Mucosa of descending colon (tissue), 3 donors: ENCODE data around the gene PIGO. TPM values are rescaled to one million over a fixed set of nuclear protein-coding genes. Genes with fewer than 3 reads are reported as not detected.

ENCODE experiments used
- ATAC-seq: fragments of 200-7000 bp; cut with Tn5 transposase; one replicate; pipeline ENCODE4 v1.9.1; 2020; ENCODE audit warnings: mild to moderate bottlenecking, moderate library complexity
- DNase-seq, 3 donors: peaks; one replicate each; pipeline ENCODE4 v3.0.0-alpha.2; 2020
- H3K36me3 ChIP-seq: fragments of 200-600 bp; one replicate; pipeline ENCODE4 v1.8.0; 2021; ENCODE audit warnings: low read depth, mild to moderate bottlenecking
- H3K4me1 ChIP-seq: fragments of 200-600 bp; one replicate; pipeline ENCODE4 v1.8.0; 2021; ENCODE audit warnings: low read depth, mild to moderate bottlenecking
- H3K4me3 ChIP-seq: fragments of 200-600 bp; one replicate; pipeline ENCODE4 v1.8.0; 2021; ENCODE audit warnings: mild to moderate bottlenecking
- H3K9me3 ChIP-seq: fragments of 200-600 bp; one replicate; pipeline ENCODE4 v1.8.0; 2021; ENCODE audit warnings: mild to moderate bottlenecking
- CTCF ChIP-seq: fragments of 200-600 bp; IDR thresholded peaks from one replicate; pipeline ENCODE4 v1.8.0; 2022; ENCODE audit warnings: antibody characterized with exemption, mild to moderate bottlenecking
- intact Hi-C, 2 donors: fragments of 100-400 bp; cut with DNase I in 1 of 2; cut with micrococcal nuclease in 1 of 2; formaldehyde crosslinking; loops; one replicate each; pipeline versions ENCODE4 v1.11.0 to v1.11.1; 2022; cut with DNase I, micrococcal nuclease
- total RNA-seq, 3 donors: library from RNA; stranded (reverse); fragmentation: NEBNext Ultra II Directional in 2 of 3; extraction: Animal tissue kit (Norgen Biotek cat#: 25700) in 2 of 3; gene quantifications; one replicate each; pipeline versions ENCODE4 v1.2.1 to v1.2.4, GENCODE V29; 2021 to 2023
- donor health status: DM: no; HTN: no; CAD: no; lungs with moderate emphysema.
- donor health status: DM: no; HTN: no; CAD: no.
- donor health status: DM: no; HTN: yes; CAD: no.

PIGO gene
- total RNA-seq, 3 donors from 2014 or later, result 22.3 to 35.8 (median 32.9) TPM

- H3K4me3 ChIP-seq, result no peak overlapping the region
- intact Hi-C loops, result no loop called here
- no peak for ATAC-seq
- no peaks in the 10 kb centered on the region for H3K36me3 ChIP-seq
- H3K4me1 ChIP-seq, result no peaks in the 10 kb centered on the region
- no peaks in the 10 kb centered on the region for H3K9me3 ChIP-seq
- no peak for TF ChIP-seq CTCF
- no peak for DNase-seq
These were observed 38.5 kb upstream of the PIGO start for GRCh38 chr9:35134920-35135319.

- TF ChIP-seq CTCF, result peak; percentile 90
- peak; percentile 83 to 94 (median 90) for DNase-seq
- Histone ChIP-seq H3K4me1 (peaks cover 28% of the 10 kb centered on the region), H3K4me3 (no peak overlapping the region), H3K9me3 (no peaks in the 10 kb centered on the region), H3K36me3 (no peaks in the 10 kb centered on the region)
- peak; percentile 68 for ATAC-seq
- intact Hi-C loops, result loop anchor here (5.0 to 10.0 kb wide), 2 partner anchors 140 to 358 kb away; no protein-coding TSS in a partner anchor
These were observed 20.6 kb upstream of the PIGO start for GRCh38 chr9:35116898-35117551.

- DNase-seq (no peak), ATAC-seq (no peak)
- no peak for TF ChIP-seq CTCF
- Histone ChIP-seq H3K4me1 (peaks cover 32% of the 10 kb centered on the region), H3K4me3 (peak overlapping the region; percentile 24), H3K9me3 (no peaks in the 10 kb centered on the region), H3K36me3 (no peaks in the 10 kb centered on the region)
- intact Hi-C loops, result loop anchor here (5.0 to 10.0 kb wide), 2 partner anchors 141 to 358 kb away; no protein-coding TSS in a partner anchor
These were observed 20.1 kb upstream of the PIGO start for GRCh38 chr9:35116539-35116897.

GRCh38 chr9:35115680-35116538 lies 19.5 kb upstream of the PIGO start, which contains the start of gene ATOSB:
Gene ATOSB, minus strand, starts transcription at chr9:35115862. Its CDS starts 7,588 bp downstream, at chr9:35108274.
- Histone ChIP-seq H3K36me3 (no peaks in the 10 kb centered on the region), H3K9me3 (no peaks in the 10 kb centered on the region), H3K4me3 (peak within 1 kb of the TSS; percentile 24), H3K4me1 (peaks cover 32% of the 10 kb centered on the region)
- intact Hi-C loops, result loop anchor here (5.0 to 10.0 kb wide), 2 partner anchors 141 to 359 kb away; no protein-coding TSS in a partner anchor
- DNase-seq (peak; percentile 98 to 99 (median 99)), ATAC-seq (peak; percentile 73)
- TF ChIP-seq CTCF, result no peak

GRCh38 chr9:35114840-35115628 lies 18.6 kb upstream of the PIGO start:
- TF ChIP-seq CTCF, result no peak
- ATAC-seq (peak; percentile 27), DNase-seq (peak; percentile 77 to 87 (median 78))
- no peaks in the 10 kb centered on the region for H3K9me3 ChIP-seq
- peak overlapping the region; percentile 24 for H3K4me3 ChIP-seq
- H3K36me3 ChIP-seq, result no peaks in the 10 kb centered on the region
- intact Hi-C loops, result loop anchor here (5.0 to 10.0 kb wide), 2 partner anchors 142 to 360 kb away; no protein-coding TSS in a partner anchor
- peaks cover 37% of the 10 kb centered on the region for H3K4me1 ChIP-seq
